AG10803 (cell line): Measurements from ENCODE around the gene KIF1B.
A peak's percentile ranks its signal among the peaks of the same experiment; 100 is the strongest.

ENCODE experiments used
- DNase-seq: peaks from one replicate; pipeline ENCODE4 v3.0.0; 2010; ENCODE audit warnings: low read depth
- H3K4me3 ChIP-seq: 2 replicates; pipeline ENCODE4 v1.5.1; 2011; ENCODE audit warnings: mild to moderate bottlenecking, low read length, control low read depth
- TF ChIP-seq, protein P1 (sequence below): conservative IDR thresholded peaks from 2 replicates; pipeline ENCODE4 v1.5.1; 2011; ENCODE audit warnings: mild to moderate bottlenecking, low read length, control low read depth, inconsistent platforms

Gene KIF1B

DNA sequence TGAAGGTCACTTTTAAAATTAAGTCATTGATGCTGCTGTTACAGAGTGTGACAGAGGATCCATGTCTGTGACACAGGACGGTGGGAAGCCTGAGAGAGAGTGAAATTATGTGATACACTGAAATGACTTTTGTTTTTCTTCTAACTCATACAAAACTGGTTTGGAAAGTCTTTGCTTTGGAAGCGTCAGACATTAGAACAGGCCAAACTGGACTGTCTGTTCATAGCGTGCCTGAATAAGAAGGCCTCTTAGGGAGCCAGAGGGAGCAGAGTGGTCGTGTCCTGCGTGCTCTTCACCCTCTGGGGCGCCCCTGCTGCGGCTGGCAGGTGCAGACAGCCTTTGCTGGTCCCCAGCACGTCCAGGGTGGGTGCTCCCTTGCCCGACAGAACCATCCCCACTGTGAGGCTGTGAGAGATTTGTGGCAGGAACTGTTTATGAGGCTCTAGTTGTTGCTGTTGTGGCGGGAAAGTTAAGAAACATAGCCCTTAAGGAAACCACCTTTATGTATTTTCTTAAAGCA is 168.8 kb downstream of the KIF1B start:
- DNase-seq = no peak
- TF ChIP-seq, protein P1, sequence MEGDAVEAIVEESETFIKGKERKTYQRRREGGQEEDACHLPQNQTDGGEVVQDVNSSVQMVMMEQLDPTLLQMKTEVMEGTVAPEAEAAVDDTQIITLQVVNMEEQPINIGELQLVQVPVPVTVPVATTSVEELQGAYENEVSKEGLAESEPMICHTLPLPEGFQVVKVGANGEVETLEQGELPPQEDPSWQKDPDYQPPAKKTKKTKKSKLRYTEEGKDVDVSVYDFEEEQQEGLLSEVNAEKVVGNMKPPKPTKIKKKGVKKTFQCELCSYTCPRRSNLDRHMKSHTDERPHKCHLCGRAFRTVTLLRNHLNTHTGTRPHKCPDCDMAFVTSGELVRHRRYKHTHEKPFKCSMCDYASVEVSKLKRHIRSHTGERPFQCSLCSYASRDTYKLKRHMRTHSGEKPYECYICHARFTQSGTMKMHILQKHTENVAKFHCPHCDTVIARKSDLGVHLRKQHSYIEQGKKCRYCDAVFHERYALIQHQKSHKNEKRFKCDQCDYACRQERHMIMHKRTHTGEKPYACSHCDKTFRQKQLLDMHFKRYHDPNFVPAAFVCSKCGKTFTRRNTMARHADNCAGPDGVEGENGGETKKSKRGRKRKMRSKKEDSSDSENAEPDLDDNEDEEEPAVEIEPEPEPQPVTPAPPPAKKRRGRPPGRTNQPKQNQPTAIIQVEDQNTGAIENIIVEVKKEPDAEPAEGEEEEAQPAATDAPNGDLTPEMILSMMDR = no peak
- no peak overlapping the region for H3K4me3 ChIP-seq

DNA sequence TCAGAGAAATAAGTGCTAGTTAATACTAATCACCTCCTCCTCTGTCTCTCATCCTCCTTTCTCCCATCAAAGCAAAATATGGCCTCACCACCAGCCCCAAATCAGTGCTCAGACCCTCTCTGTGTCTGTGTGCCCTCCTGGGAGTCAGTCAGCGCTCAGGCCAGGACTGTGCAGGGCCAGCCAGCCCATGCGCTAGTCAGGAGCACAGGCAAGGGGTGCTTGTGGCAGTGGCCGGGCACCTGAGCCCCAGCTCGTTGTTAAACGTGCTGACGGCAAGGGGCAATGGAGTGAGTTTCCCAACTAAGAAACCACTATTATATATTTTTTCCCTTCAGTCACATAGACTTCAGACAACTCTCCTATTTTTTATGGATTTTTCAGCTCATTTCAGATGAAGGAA is 169.3 kb downstream of the KIF1B start:
- no peak overlapping the region for H3K4me3 ChIP-seq
- TF ChIP-seq, protein P1 = no peak
- no peak for DNase-seq

DNA sequence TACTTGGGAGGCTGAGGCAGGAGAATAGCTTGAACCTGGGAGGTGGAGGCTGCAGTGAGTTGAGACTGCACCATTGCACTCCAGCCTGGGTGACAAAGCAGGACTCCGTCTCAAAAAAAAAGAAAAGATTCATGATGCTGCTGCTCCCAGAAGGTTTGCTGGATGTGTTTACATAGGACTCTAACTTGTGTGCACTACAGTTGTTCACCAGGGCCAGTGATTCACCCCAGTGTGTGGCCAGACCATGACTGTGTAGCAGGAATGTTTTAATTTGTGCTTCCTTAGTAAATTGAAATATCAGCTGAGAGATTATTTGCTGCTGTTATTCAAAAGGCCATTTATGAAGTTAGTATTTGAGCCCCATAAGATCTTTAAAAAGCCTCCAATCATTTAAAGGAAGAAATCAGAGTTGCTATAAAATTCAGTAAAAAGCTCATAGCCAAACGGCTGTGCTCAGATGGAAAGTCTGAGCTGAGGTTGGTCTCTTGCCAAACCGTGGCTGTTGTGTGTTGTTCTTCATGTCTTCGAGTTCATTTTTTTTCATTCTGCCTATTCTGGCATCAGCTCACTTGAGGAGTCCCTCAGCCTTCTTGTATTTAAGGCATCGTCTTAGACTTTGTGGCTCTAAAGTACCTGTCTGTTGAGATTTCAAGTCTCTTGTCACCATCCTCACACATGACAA is 170.4 kb downstream of the KIF1B start:
- no peak overlapping the region for H3K4me3 ChIP-seq
- peak; percentile 80 for DNase-seq
- TF ChIP-seq, protein P1 = no peak

DNA sequence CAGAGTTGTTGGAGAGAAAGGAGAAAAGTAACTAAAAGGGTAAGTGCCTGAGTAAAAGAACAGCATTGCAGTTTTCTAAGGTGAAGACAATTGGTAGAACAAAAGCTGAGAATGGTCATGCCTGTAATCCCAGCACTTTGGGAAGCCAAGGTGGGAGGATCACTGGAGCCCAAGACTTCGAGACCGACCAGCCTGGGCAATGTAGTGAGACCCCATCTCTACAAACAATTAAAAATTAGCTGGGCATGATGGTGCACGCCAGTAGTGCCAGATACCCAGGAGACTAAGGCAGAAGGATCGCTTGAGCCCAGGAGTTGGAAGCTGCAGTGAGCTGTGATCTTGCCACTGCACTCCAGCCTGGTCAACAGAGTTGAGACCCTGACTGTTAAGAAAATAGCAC is 173.3 kb downstream of the KIF1B start:
- DNase-seq = no peak
- TF ChIP-seq, protein P1 = no peak
- H3K4me3 ChIP-seq = no peak overlapping the region

DNA sequence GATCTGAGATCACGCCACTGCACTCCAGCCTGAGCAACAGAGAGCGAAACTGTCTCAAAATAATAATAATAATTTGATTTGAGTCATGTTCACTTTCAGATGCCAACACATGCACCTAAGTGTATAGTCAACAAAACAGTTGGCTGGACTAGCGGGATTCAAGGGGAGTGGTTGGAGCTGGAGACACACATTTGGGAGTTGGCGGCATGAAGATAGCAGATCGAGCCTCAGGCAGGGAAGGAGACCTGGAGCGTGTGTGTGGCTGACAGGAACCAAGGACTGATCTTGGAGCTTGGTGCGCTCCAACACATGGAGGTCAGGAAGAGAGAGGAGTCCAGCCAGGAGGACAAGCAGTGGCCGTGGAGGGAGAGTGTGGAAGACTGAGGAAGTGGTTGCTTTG is 173.8 kb downstream of the KIF1B start:
- TF ChIP-seq, protein P1 = no peak
- DNase-seq = no peak
- no peak overlapping the region for H3K4me3 ChIP-seq

DNA sequence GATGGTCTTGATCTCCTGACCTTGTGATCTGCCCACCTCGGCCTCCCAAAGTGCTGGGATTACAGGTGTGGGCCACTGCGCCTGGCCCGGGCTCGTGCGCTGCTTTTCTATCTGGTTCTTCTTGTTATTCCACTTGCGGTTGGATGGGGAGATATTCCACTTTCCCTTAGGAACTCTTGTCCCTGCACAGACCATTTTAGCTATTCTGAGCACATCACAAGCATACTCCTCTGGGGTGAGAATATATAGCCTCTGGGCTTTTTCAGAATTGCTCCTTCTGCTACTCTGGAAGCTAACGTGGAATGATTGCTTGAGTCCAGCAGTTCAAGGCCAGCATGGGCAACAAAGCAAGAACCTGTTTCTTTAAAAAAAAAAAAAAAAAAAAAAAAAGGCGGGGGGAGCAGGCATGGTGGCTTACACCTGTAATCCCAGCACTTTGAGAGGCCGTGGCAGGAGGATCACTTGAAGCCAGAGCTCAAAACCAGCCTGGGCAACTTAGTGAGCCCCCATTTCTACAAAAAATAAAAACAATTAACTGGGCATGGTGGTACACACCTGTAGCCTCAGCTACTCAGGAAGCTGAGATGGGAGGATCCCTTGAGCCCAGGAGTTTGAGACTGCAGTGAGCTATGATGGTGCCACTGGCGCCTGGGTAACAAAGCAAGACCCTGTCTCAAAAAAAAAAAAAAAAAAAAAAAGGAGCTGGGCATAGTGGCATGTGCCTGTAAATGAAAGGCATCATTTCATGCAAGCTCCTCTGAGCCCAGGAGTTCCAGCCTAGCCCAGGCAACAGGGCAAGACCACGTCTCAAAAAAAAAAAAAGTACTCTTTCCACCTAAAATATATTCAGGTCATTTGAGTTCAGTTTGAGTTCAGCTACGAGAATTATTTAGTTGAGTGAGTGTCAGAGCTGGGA is 176.6 kb downstream of the KIF1B start:
- no peak for DNase-seq
- H3K4me3 ChIP-seq = no peak overlapping the region
- TF ChIP-seq, protein P1 = no peak
